ENCODE data around the gene ALLC.
"Not testable (repeated sequence)": the region's sequence is repeated elsewhere in the genome, so short reads cannot be mapped to it uniquely, and the experiment has no call there.

The ALLC gene

DNA sequence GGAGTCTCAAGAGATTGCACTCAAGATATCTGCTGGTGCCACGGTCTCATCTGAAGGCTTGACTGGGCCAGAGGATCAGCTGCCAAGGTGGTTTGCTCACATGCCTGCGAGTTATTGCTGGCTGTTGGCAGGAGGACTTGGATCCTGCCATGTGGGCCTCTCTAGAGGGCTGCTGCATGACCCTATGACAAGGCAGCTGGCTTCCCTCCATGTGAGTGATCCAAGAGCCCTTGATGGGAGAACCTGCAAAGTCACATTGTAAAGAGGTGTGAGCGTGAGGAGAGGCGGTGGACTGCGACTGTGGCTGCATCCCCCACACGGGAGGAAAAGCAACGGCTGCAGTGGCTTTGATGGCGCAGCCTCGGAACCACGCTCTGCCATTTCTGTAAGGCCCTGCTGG is 4.0 kb upstream of the ALLC start:
- TF ChIP-seq, protein P1, sequence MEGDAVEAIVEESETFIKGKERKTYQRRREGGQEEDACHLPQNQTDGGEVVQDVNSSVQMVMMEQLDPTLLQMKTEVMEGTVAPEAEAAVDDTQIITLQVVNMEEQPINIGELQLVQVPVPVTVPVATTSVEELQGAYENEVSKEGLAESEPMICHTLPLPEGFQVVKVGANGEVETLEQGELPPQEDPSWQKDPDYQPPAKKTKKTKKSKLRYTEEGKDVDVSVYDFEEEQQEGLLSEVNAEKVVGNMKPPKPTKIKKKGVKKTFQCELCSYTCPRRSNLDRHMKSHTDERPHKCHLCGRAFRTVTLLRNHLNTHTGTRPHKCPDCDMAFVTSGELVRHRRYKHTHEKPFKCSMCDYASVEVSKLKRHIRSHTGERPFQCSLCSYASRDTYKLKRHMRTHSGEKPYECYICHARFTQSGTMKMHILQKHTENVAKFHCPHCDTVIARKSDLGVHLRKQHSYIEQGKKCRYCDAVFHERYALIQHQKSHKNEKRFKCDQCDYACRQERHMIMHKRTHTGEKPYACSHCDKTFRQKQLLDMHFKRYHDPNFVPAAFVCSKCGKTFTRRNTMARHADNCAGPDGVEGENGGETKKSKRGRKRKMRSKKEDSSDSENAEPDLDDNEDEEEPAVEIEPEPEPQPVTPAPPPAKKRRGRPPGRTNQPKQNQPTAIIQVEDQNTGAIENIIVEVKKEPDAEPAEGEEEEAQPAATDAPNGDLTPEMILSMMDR (IDR thresholded peaks at IDR 0.05; ENCODE audit: low read depth, low read length), result no peak

DNA sequence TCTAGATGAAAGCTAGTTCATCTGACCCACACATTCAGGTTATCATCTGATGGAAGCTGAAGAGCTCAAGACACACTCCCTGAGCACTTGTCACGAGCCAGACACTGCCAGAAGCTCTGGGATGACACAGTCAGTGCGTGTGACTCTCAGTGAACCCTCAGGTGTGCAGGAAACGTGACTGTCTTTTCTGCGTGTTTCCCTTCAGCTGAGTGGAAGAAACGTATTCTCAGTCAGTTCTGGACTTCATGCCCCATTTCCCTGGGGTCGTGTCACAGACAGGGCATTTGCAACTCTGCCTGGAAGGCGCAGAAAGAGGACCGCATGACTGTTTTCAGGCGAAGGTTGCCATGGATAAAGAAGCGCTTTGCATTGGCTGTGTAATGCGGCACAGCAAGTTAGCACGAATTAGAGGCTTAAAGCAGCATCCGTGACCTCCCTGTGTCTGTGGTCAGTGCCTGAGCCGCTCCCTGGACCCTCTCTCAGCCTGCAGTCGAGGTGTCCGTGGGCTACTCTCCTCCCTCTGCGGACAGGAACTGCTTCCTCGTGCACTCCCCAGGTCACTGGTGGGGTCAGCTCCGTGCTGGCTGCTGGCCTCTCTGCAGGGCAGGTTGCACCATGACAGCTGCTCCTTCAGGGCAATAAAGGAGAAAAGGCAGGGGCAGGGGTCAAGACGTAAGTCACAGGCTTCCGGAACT is 3.3 kb upstream of the ALLC start:
- TF ChIP-seq, protein P1 (IDR thresholded peaks at IDR 0.05; ENCODE audit: low read depth, low read length), result no peak

More for the DNA sequence above, 4.0 kb upstream of the ALLC start:
- no peak overlapping the region for H3K4me3 ChIP-seq (ENCODE audit: low read depth, low read length)

DNA sequence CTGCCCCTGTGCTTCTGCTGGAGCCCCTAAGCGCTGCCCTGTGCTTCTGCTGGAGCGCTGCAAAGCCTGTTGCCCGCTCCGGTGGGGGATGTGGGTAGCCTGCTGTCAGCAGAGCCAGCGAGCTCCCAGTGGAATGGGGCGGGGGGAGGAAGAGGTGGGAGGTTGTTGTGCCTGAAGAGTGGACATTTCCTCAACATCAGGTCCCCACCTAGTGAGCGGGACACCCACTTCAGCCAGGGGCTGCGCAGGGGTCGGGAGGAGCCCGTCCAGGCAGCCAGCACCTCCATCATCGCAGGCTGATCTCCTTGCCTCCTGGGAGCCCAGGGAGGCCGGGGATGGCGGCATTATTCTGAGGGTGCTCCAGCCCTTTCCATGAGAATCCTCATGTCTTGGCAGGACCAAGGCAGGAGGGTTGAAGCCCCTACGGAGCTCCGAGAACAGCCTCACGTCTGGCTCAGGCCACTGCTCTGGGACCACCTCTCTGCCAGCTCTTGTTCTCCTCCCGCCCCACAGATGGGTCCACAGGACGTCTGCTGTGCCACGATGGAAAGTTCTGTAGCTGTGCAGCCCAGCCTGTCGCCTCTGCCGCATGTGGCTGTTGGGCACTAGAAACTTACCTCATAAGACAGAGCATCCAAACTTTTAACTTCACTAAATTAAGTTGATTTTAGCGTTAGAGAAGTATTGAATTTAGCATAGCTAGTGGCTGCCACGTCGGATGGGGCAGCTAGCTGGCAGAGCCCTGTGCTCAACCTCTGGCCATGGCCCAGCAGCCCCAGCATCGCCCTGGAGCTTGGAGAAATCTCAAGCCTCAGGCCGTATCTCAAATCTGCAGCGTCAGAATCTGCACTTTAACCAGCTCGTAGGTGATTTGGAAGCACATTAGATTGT is 1.9 kb upstream of the ALLC start:
- TF ChIP-seq, protein P1 (IDR thresholded peaks at IDR 0.05; ENCODE audit: low read depth, low read length), result no peak
- no peak overlapping the region for H3K4me3 ChIP-seq (ENCODE audit: low read depth, low read length)

More for the DNA sequence above, 3.3 kb upstream of the ALLC start:
- no peak overlapping the region for H3K4me3 ChIP-seq (ENCODE audit: low read depth, low read length)

DNA sequence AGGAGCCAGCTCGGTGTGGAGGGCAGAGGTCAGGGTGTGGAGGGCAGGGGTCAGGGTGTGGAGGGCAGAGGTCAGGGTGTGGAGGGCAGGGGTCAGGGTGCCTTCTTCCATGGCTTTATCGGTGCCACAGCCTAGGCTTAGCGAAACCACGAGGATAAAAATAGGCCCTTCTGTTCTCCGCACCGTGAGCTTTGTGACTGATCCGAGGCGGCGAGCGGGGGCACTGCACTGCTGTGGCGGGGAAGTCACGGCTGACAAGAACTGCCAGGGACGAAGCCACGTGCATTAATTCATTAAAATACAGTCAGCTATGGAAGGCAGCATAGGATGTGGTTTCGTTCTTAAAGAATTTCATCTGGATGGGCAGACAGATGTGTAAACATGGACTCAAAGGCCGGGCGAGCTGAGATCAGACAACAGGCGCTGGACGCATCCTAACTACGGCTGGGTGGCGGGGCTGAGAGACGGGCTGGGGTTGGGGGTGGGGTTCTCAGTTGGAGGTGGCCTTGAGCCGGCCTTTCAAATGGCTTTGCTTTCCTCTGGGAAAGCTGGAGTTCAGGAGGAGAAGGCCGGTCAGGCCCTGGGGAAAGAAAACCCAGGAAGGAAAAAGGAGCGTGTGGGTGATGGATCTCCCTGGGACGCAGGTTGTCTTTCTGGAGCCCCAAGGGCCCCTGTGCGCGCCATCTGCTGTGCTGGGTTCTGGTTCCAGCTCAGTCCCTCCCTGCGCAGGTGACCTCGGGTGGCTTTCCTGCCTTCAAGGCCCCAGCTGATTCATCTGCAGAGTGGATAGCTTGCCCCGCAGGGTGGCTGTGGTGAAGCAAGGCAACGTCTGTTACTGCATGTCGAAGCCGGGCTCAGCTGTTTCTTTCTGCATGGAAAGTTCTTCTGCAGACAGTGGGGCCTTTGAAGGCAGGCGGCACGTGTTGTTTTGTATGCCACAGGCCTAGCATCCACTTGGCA is 958 bp upstream of the ALLC start:
- TF ChIP-seq, protein P1 (IDR thresholded peaks at IDR 0.05; ENCODE audit: low read depth, low read length), result 0 out of 2 replicates have a peak, but pooled peaks have one; percentile 28
- no peak overlapping the region for H3K4me3 ChIP-seq (ENCODE audit: low read depth, low read length)

DNA sequence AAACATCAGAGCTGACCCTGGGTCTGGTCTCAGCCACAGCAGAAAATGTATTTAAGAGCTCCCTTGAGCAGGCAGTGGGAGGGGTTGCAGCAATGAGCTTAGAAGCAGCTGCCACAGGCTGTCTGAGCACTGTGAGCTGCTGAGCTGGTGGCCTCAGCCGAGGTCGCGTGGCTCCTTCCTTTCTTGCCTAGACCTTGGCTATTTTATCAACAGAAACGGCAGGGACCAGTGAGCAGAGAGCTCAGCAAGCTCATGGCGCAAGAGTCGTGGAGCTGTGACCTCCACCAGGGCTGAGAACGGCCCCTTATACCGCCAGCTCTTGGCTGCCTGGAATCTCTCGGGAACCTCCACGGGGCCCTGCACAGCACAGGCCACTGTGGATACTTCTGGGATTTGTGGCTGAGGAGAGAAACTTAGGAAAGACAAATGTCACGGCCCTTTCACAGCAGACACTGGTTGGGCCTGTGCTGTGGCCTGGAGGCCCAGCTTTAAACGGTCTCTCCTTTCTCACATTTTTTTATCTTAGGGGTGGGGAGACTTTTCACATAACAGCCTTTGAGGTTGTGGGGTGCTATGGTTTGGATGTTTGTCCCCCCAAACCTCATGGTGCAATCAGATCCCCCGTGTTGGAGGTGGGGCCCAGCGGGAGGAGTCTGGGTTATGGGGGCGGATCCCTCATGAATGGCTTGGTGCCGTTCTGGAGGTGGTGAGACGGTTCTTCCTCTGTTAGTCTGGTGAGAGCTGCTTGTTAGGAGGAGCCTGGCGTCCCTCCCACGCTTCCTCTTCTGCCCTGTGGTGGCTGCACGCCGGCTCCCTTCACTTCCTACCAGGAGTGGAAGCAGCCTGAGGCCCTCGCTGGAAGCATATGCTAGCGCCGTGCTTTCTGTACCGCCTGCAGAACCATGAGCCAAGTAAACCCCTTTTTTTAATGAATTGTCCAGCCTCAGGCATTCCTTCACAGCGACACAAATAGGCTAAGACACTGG is 1.7 kb downstream of the ALLC start:
- TF ChIP-seq, protein P1 (IDR thresholded peaks at IDR 0.05; ENCODE audit: low read depth, low read length), result no peak
- H3K4me3 ChIP-seq (ENCODE audit: low read depth, low read length), result no peak overlapping the region

DNA sequence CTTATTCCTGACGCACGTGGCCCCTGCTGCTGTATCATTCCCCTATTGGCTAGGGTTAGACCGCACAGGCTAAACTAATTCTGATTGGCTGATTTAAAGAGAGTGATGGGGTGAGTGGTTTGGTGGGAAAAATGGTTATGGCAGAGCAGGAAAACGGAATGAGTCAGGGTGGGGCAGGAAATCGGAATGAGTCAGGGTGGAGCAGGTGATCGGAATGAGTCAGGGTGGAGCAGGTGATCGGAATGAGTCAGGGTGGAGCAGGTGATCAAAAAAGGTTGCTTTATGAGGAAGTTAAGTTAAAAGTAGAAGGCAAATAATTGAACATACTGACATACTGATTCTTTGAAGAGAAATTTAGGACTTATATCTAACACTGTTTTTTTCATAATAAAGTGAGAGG is 2.6 kb downstream of the ALLC start:
- H3K4me3 ChIP-seq (ENCODE audit: low read depth, low read length), result not testable (repeated sequence)

All from WI38 (cell line).